K562 (cell line): ENCODE results near the gene OPHN1. TPM values are rescaled to one million over a fixed set of nuclear protein-coding genes. Genes with fewer than 3 reads are reported as not detected.

Experiments used
- CHD1 ChIP-seq: fragments of 200-600 bp; sonication (generic); IDR thresholded peaks from one replicate; pipeline ENCODE4 v1.6.1; 2012; ENCODE audit warnings: mild to moderate bottlenecking, moderate library complexity, low read length, inconsistent platforms
- GABPA ChIP-seq: fragments of 200-800 bp; sonication (Bioruptor generic); conservative IDR thresholded peaks from 2 replicates; pipeline ENCODE4 v1.6.1; 2016; ENCODE audit warnings: low read depth, missing genetic modification characterization, missing compliant biosample characterization
- HMG20B ChIP-seq: fragments of 250-450 bp; sonication (Bioruptor Pico); IDR thresholded peaks from 2 replicates; pipeline ENCODE4 v1.5.0; 2021; ENCODE audit warnings: mild to moderate bottlenecking
- MEIS2 ChIP-seq: fragments of 450-650 bp; IDR thresholded peaks from 2 replicates; pipeline ENCODE4 v1.6.1; 2014; ENCODE audit warnings: mild to moderate bottlenecking; ENCODE audit not compliant: partially characterized antibody
- POLR2G ChIP-seq: fragments of 200-400 bp; formaldehyde crosslinking; IDR thresholded peaks from 2 replicates; pipeline ENCODE4 v1.6.1; 2017; ENCODE audit warnings: low read depth, mild to moderate bottlenecking, antibody characterized with exemption, low read length, moderate library complexity
- RBFOX2 ChIP-seq: fragments of 200-400 bp; formaldehyde crosslinking; IDR thresholded peaks from 2 replicates; pipeline ENCODE4 v1.6.1; 2017; ENCODE audit warnings: low read depth, mild to moderate bottlenecking, low read length, moderate library complexity
- ZBED1 ChIP-seq: IDR thresholded peaks from 2 replicates; pipeline ENCODE4 v1.6.1; 2014
- polyA plus RNA-seq, 8 experiments: library from polyadenylated mRNA; depleted of rRNA in 4 of 8; stranded (reverse) in 5 of 8; unstranded in 3 of 8; fragments of >200 nt; fragmentation: Nextera tagmentation in 2 of 8; fragmentation: Illumina TruSeq in 1 of 8; extraction: Ambion mirVana in 2 of 8; extraction: Trizol in 1 of 8; gene quantifications; 2 replicates each; pipeline versions ENCODE4 v1.2.1 to v1.2.3, GENCODE V29; 2011 to 2014; ENCODE audit warnings: inconsistent platforms in 1 of 8, missing spikeins in 1 of 8
- total RNA-seq, 7 experiments: library from RNA; depleted of rRNA in 6 of 7; stranded (reverse); fragments of >200 nt in 6 of 7; fragmentation: Illumina TruSeq in 2 of 7; extraction: Trizol in 2 of 7; gene quantifications; 2 replicates each; pipeline versions ENCODE4 v1.2.1 to v1.2.3, GENCODE V29; 2011 to 2021; ENCODE audit warnings: low replicate concordance in 1 of 7
- TF ChIP-seq, protein P1 (sequence below), 2 experiments: fragments of 450-650 bp; IDR thresholded peaks; 2 replicates each; pipeline ENCODE4 v1.6.1; 2018; ENCODE audit warnings: mild to moderate bottlenecking in 2 of 2, low read depth in 1 of 2; ENCODE audit not compliant: partially characterized antibody in 2 of 2
- TF ChIP-seq, protein P2 (sequence below): fragments of 450-650 bp; formaldehyde crosslinking; IDR thresholded peaks from 2 replicates; pipeline ENCODE4 v1.4.0; 2020; ENCODE audit warnings: mild to moderate bottlenecking, moderate library complexity

OPHN1 gene
- total and polyA plus RNA-seq, 9 of the 15 experiments (the other 6 are each of a cell fraction or from before 2014, with no cell fraction given) = 0.28 to 1.8 (median 1.0) TPM

DNA sequence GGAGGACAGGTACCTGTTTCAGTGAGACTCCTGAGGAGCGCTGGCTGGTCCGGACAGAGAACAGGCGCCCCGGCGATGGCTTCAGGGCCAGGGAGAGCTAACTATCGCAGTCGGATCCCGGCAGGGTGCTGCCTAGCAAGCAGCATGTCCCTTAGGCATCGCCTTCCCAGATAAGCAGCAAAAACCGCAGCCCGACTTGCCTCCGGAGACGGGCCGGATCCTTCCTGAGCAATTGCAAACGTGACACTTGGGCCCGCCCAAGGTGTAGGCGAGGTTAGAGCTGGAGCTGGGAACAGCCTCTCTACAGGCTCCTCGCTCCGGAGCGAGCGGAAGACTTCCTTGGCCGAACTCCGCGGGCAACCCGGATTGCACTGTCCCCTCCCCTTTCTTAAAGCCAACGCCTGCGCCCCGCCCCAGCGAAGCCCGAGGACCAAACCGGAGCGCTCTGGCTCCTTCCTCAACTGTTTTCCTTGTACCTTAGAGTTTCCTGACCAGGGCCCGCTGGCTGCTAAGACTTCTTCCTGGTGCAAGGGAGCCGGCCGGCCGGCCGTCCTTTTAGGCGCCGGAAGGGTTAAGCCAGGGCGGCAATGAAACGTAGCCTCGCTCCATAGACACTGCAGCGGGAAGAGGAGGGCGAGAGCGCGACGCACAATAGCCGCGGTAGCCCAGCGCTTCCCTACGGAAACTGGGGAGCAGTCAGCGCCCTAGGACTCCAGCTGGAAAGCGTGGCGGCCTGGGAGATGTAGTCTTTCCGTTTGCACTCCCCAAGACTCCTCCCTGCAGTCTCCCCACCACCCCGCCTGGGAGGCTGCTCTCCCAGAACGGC, at the start of gene OPHN1 (continued):
- TF ChIP-seq, protein P1, sequence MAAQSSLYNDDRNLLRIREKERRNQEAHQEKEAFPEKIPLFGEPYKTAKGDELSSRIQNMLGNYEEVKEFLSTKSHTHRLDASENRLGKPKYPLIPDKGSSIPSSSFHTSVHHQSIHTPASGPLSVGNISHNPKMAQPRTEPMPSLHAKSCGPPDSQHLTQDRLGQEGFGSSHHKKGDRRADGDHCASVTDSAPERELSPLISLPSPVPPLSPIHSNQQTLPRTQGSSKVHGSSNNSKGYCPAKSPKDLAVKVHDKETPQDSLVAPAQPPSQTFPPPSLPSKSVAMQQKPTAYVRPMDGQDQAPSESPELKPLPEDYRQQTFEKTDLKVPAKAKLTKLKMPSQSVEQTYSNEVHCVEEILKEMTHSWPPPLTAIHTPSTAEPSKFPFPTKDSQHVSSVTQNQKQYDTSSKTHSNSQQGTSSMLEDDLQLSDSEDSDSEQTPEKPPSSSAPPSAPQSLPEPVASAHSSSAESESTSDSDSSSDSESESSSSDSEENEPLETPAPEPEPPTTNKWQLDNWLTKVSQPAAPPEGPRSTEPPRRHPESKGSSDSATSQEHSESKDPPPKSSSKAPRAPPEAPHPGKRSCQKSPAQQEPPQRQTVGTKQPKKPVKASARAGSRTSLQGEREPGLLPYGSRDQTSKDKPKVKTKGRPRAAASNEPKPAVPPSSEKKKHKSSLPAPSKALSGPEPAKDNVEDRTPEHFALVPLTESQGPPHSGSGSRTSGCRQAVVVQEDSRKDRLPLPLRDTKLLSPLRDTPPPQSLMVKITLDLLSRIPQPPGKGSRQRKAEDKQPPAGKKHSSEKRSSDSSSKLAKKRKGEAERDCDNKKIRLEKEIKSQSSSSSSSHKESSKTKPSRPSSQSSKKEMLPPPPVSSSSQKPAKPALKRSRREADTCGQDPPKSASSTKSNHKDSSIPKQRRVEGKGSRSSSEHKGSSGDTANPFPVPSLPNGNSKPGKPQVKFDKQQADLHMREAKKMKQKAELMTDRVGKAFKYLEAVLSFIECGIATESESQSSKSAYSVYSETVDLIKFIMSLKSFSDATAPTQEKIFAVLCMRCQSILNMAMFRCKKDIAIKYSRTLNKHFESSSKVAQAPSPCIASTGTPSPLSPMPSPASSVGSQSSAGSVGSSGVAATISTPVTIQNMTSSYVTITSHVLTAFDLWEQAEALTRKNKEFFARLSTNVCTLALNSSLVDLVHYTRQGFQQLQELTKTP (IDR thresholded peaks at IDR 0.05; ENCODE audit: low read depth in 1 of 2, partially characterized antibody in 2 of 2) = peak in 1 of 2 experiments; percentile 53
- peak; percentile 79 for TF ChIP-seq POLR2G
- TF ChIP-seq GABPA (tag) = peak; percentile 58; the same call in 1 of the 2 replicates
- TF ChIP-seq, protein P2, sequence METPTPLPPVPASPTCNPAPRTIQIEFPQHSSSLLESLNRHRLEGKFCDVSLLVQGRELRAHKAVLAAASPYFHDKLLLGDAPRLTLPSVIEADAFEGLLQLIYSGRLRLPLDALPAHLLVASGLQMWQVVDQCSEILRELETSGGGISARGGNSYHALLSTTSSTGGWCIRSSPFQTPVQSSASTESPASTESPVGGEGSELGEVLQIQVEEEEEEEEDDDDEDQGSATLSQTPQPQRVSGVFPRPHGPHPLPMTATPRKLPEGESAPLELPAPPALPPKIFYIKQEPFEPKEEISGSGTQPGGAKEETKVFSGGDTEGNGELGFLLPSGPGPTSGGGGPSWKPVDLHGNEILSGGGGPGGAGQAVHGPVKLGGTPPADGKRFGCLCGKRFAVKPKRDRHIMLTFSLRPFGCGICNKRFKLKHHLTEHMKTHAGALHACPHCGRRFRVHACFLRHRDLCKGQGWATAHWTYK = no peak
- TF ChIP-seq MEIS2 = peak; percentile 2
- TF ChIP-seq HMG20B = no peak
- no peak for TF ChIP-seq CHD1
- TF ChIP-seq RBFOX2 = peak; percentile 75
- no peak for TF ChIP-seq ZBED1
